Brain microvascular endothelial cell (primary cell): Measurements from ENCODE around the gene DOCK9.

Experiments
- DNase-seq: peaks from one replicate; pipeline ENCODE4 v3.0.0-alpha.2; 2020
- H3K27ac ChIP-seq: fragments of 250-450 bp; sonication (Bioruptor Pico); 2 replicates; pipeline ENCODE4 v1.5.1; 2020; ENCODE audit warnings: mild to moderate bottlenecking, moderate library complexity
- H3K27me3 ChIP-seq: fragments of 250-450 bp; sonication (Bioruptor Pico); replicated peaks from 2 replicates; pipeline ENCODE4 v1.5.1; 2020; ENCODE audit warnings: mild to moderate bottlenecking
- H3K36me3 ChIP-seq: fragments of 250-450 bp; sonication (Bioruptor Pico); replicated peaks from 2 replicates; pipeline ENCODE4 v1.5.1; 2020; ENCODE audit warnings: mild to moderate bottlenecking
- H3K4me3 ChIP-seq: 2 replicates; pipeline ENCODE4 v1.5.1; 2011; ENCODE audit warnings: low read depth, mild to moderate bottlenecking, control low read depth, low read length, moderate library complexity
- in situ Hi-C: cut with HindIII; loops from 2 replicates; pipeline ENCODE4 v1.10.0; 2017; ENCODE audit warnings: low sequenced_read_pairs, low pct_ligation_motif_present
- TF ChIP-seq, protein P1 (sequence below): IDR thresholded peaks from 2 replicates; pipeline ENCODE4 v1.5.1; 2011; ENCODE audit warnings: low read depth, mild to moderate bottlenecking, moderate library complexity, low read length, control low read depth, inconsistent platforms; ENCODE audit errors: missing control alignments

DOCK9 gene

DNA sequence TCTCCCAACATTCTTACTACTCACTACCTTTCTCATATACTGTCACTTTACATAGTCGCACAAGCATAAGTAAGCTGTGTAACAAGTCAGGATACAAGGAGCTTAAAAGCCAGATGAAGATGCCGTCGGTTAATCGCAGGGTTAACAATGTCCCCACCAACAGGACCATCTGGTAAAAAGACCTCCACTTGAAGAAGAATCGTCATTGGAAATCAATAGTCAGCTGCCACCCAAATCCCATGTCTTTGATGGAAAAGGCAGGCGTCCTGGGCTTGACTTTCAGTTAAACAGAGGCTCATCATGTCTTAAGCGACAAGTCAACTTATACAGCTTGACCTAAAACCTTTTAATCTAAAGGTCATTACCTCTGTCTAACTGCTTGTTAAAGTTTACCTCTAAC, 27.2 kb downstream of the DOCK9 start:
- TF ChIP-seq, protein P1, sequence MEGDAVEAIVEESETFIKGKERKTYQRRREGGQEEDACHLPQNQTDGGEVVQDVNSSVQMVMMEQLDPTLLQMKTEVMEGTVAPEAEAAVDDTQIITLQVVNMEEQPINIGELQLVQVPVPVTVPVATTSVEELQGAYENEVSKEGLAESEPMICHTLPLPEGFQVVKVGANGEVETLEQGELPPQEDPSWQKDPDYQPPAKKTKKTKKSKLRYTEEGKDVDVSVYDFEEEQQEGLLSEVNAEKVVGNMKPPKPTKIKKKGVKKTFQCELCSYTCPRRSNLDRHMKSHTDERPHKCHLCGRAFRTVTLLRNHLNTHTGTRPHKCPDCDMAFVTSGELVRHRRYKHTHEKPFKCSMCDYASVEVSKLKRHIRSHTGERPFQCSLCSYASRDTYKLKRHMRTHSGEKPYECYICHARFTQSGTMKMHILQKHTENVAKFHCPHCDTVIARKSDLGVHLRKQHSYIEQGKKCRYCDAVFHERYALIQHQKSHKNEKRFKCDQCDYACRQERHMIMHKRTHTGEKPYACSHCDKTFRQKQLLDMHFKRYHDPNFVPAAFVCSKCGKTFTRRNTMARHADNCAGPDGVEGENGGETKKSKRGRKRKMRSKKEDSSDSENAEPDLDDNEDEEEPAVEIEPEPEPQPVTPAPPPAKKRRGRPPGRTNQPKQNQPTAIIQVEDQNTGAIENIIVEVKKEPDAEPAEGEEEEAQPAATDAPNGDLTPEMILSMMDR: no peak
- in situ Hi-C loops: no loop called here
- H3K4me3 ChIP-seq: no peak overlapping the region
- H3K27ac ChIP-seq: no peak overlapping the region
- H3K27me3 ChIP-seq: no peaks in the 10 kb centered on the region
- H3K36me3 ChIP-seq: no peaks in the 10 kb centered on the region
- no peak for DNase-seq

DNA sequence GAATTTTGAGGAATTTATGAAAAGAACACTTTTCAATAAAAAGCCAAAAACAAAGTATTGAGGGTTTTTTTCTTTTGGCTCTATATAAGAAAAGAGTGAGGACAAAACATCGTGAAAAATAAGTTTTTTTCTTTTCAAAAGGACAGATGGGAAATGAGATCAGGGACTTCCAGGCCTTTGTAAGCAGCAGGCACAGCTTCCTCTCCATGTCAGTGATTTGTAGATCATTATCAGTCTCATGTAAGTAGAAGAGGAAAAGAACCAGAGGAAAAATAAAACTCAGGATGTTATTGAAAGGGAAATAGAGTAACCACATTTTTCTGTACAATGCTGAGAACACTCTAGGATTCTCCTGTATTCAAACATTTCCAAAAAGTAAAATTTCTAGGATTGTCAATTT, 29.9 kb downstream of the DOCK9 start:
- H3K36me3 ChIP-seq: no peaks in the 10 kb centered on the region
- no peak for DNase-seq
- TF ChIP-seq, protein P1: no peak
- H3K4me3 ChIP-seq: no peak overlapping the region
- no peaks in the 10 kb centered on the region for H3K27me3 ChIP-seq
- in situ Hi-C loops: no loop called here
- H3K27ac ChIP-seq: no peak overlapping the region

DNA sequence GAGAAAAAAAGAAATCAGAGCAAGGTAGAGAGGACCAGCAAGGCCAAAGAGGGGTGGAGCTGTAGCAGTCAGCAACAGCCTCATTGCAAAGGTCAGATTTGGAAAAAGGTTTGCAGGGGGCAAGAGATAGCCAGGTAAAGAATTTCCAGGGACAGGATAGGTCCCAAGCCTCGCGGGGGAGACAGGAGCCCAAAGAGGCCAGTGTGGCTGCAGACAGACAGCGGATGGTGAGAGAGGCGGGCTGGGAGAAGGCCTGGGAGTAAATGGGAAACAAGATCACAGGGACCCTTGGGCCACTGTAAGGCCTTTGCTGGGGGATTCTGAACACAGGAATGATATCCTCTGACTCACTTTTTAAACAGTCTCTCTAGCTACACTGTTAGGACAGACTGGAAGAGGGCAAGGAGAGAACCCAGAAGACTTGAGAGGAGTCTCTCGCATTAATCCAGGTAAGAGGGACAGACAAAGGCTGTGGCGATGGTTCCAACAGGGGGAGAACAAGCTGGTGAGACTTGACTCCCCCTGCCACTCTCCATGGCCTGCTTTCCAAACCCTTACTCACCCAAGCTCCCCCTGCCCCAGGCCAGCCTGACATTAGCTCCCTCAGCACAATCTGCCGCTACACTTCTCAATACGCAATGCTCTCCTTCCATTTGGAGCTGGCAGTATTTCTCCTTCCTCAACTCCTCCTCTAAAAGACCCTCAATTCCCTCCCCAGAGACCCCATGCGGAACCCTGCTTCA, 31.8 kb downstream of the DOCK9 start:
- no peak for DNase-seq
- TF ChIP-seq, protein P1: no peak
- Histone ChIP-seq H3K4me3 (no peak overlapping the region), H3K27me3 (no peaks in the 10 kb centered on the region), H3K27ac (no peak overlapping the region), H3K36me3 (no peaks in the 10 kb centered on the region)
- in situ Hi-C loops: no loop called here

DNA sequence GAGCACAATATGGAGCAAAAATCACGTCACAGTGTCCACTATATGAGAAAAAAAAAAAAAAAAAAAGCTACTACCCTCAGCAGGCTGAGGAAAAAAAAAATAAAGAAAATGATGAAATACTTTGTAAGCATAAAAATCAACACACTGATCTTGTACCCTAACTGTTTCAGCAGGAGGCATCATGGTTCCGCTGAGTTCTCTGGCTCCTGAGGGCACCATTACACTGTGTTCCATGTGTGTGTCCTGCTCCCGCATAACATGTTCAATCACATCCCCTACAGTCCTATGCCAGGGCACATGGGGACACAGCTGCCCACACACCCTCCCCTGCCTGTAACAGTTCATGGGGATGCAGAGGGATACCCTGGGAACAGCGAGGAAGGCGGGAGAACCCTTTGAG, 33.5 kb downstream of the DOCK9 start:
- TF ChIP-seq, protein P1: no peak
- Histone ChIP-seq H3K27ac (no peak overlapping the region), H3K36me3 (no peaks in the 10 kb centered on the region), H3K4me3 (no peak overlapping the region), H3K27me3 (no peaks in the 10 kb centered on the region)
- no peak for DNase-seq
- in situ Hi-C loops: no loop called here

DNA sequence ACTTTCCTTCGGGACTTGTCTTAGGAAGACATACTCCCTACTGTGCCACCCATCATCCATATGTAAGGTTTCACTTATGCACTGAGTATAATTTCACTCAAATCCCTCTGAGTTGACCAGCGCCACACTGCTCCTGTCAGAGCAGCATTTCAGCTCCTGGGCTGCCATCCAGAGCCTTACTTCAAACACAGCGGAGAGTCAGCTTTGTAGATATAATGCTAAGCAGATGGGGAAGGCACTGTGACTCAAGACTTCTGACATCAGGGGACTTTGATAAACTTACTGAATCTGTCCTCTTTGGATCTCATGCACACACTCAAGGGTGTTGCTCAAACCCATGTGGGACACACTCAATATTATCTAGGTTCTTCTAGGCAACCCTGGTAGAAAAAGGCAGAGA, 34.9 kb downstream of the DOCK9 start:
- DNase-seq: no peak
- no peak overlapping the region for H3K27ac ChIP-seq
- in situ Hi-C loops: no loop called here
- TF ChIP-seq, protein P1: no peak
- H3K27me3 ChIP-seq: no peaks in the 10 kb centered on the region
- no peak overlapping the region for H3K4me3 ChIP-seq
- no peaks in the 10 kb centered on the region for H3K36me3 ChIP-seq

DNA sequence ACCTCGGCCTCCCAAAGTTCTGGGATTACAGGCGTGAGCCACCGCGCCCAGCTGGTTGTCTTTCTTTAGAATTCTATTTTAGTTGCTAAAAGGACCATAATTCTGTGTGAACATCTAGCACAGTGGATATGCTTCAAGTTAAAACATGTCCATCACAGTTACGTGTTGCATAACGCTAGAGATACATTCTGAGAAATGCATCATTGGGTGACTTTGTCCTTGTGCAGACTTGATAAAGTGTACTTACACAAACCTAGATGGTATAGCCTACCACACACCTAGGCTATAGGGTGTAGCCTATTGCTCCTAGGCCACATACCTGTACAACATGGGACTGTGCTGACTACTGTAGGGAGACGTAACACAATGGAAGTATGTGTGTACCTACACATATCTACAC, 35.4 kb downstream of the DOCK9 start:
- DNase-seq: no peak
- no peak overlapping the region for H3K27ac ChIP-seq
- H3K36me3 ChIP-seq: no peaks in the 10 kb centered on the region
- TF ChIP-seq, protein P1: no peak
- H3K4me3 ChIP-seq: no peak overlapping the region
- in situ Hi-C loops: no loop called here
- H3K27me3 ChIP-seq: no peaks in the 10 kb centered on the region
